Choroid plexus epithelial cell (primary cell): Measurements from ENCODE around the gene MTHFD2L.

Experiments
- DNase-seq: peaks from one replicate; pipeline ENCODE4 v3.0.0-alpha.2; 2010; ENCODE audit warnings: low read depth
- H3K4me3 ChIP-seq: 2 replicates; pipeline ENCODE4 v1.5.1; 2011; ENCODE audit warnings: low read depth, mild to moderate bottlenecking, control low read depth, low read length, moderate library complexity
- TF ChIP-seq, protein P1 (sequence below): conservative IDR thresholded peaks from 2 replicates; pipeline ENCODE4 v1.5.1; 2011; ENCODE audit warnings: low read depth, mild to moderate bottlenecking, control low read depth, inconsistent platforms, low read length, moderate library complexity

Gene MTHFD2L

DNA sequence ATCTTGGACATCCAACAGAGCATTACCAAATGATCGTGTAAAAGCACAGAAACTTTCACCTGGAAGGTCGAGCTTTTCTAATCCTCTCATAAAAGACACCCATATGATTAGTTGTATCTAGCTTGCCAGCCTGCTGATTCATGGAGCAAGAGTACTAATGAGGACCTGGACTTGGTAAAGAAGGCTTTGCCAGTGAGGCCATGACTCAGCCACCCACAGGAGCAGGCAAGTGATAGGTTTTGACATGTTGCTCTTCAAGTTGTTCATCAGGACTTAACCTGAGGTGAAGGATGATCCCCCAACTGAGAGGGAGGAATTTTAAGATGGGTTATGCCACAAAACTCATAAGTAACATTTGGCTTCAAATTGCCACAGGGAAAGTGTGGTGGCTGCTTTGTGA, 125.7 kb downstream of the MTHFD2L start:
- H3K4me3 ChIP-seq, result no peak overlapping the region
- TF ChIP-seq, protein P1, sequence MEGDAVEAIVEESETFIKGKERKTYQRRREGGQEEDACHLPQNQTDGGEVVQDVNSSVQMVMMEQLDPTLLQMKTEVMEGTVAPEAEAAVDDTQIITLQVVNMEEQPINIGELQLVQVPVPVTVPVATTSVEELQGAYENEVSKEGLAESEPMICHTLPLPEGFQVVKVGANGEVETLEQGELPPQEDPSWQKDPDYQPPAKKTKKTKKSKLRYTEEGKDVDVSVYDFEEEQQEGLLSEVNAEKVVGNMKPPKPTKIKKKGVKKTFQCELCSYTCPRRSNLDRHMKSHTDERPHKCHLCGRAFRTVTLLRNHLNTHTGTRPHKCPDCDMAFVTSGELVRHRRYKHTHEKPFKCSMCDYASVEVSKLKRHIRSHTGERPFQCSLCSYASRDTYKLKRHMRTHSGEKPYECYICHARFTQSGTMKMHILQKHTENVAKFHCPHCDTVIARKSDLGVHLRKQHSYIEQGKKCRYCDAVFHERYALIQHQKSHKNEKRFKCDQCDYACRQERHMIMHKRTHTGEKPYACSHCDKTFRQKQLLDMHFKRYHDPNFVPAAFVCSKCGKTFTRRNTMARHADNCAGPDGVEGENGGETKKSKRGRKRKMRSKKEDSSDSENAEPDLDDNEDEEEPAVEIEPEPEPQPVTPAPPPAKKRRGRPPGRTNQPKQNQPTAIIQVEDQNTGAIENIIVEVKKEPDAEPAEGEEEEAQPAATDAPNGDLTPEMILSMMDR, result no peak
- DNase-seq, result peak; percentile 35

GRCh38 chr4:74284053-74284452, 126.1 kb downstream of the MTHFD2L start:
- DNase-seq, result peak; percentile 67
- TF ChIP-seq, protein P1, result no peak
- H3K4me3 ChIP-seq, result no peak overlapping the region

GRCh38 chr4:74287164-74287563, 129.2 kb downstream of the MTHFD2L start:
- TF ChIP-seq, protein P1, result no peak

DNA sequence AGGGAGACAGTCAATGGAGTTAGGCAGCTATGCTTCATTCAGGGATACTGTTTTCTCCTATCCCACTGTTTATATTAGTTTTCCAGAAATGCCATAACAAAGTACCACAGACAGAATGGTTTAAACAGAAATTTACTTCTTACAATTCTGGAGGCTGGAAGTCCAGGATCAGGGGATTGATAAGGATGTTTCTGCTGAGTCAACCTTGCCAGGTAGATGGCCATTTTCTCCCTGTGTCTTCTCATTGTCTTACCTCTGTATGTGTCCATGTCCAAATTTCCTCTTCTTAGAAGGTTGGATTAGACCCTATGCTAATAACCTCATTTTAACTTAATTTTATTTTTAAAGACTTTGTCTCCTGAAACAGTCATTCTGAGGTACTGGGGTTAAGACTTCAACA, 129.9 kb downstream of the MTHFD2L start:
- TF ChIP-seq, protein P1, result no peak
- DNase-seq, result no peak
- no peak overlapping the region for H3K4me3 ChIP-seq

More at GRCh38 chr4:74287164-74287563, 129.2 kb downstream of the MTHFD2L start:
- H3K4me3 ChIP-seq, result no peak overlapping the region
- DNase-seq, result no peak

GRCh38 chr4:74291471-74291870, 133.6 kb downstream of the MTHFD2L start:
- no peak overlapping the region for H3K4me3 ChIP-seq

DNA sequence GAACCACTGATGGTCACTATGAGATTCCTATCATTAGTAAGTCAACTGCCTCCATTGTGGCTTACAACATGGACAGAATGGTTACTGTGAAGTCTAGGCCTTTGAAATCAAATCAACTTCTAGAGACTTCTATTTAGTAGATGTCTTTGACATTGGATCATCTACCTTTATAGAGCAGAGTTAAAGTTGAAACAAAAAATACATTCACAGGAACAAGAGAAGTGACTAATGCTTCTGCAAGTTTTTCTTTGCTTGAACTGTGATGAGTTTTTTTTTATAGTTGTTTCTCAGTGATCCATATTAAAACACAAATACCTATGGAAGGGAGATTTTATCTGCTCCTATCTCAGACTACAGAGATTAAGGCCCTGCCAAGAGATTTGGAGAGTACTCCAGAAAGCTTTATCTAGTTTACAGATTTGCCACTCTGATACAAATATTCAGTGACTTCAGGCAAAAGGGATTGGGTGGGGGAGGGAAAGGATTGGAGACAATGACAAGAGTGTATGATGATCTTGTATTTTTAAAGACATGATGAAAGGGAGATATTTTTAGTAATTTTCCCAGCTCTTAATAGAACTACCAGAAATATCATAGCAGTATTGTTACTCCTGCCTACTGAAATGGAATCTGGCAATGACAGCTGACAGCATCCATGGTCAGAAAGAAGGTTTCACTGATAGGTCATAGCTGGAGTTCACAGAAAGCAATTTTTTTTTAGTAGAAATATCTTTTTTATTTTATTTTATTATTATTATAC, 134.4 kb downstream of the MTHFD2L start:
- DNase-seq, result no peak
- TF ChIP-seq, protein P1, result no peak
- H3K4me3 ChIP-seq, result no peak overlapping the region

More at GRCh38 chr4:74291471-74291870, 133.6 kb downstream of the MTHFD2L start:
- DNase-seq, result no peak
- TF ChIP-seq, protein P1, result no peak

- TF ChIP-seq, protein P1, result no peak
- DNase-seq, result no peak
Observed at GRCh38 chr4:74293558-74293957, 135.6 kb downstream of the MTHFD2L start.

More at GRCh38 chr4:74293558-74293957, 135.6 kb downstream of the MTHFD2L start:
- no peak overlapping the region for H3K4me3 ChIP-seq
